ENCODE measurements around the gene SPATA16.
"Not testable (repeated sequence)": the region's sequence is repeated elsewhere in the genome, so short reads cannot be mapped to it uniquely, and the experiment has no call there.

Gene SPATA16

GRCh38 chr3:173055228-173055933 lies 85.7 kb downstream of the SPATA16 start:
- no peak for DNase-seq

- DNase-seq, result no peak
Observed at GRCh38 chr3:173049360-173049759, 91.7 kb downstream of the SPATA16 start.

- DNase-seq, result no peak
Observed at GRCh38 chr3:173045770-173046382, 95.2 kb downstream of the SPATA16 start.

GRCh38 chr3:173044998-173045397 lies 96.0 kb downstream of the SPATA16 start:
- no peak for DNase-seq

GRCh38 chr3:173043757-173044156 lies 97.3 kb downstream of the SPATA16 start:
- DNase-seq, result no peak

GRCh38 chr3:173038484-173038871 lies 102.6 kb downstream of the SPATA16 start:
- DNase-seq, result no peak

- DNase-seq, result no peak
Observed at GRCh38 chr3:173037840-173038483, 103.1 kb downstream of the SPATA16 start.

- DNase-seq, result no peak
Observed at GRCh38 chr3:173030273-173030672, 110.8 kb downstream of the SPATA16 start.

- no peak for DNase-seq
Observed at GRCh38 chr3:173028351-173028750, 112.7 kb downstream of the SPATA16 start.

GRCh38 chr3:173027429-173027828 lies 113.6 kb downstream of the SPATA16 start:
- DNase-seq, result no peak

- DNase-seq, result no peak
Observed at GRCh38 chr3:173025941-173026340, 115.1 kb downstream of the SPATA16 start.

GRCh38 chr3:173021547-173022185 lies 119.4 kb downstream of the SPATA16 start:
- DNase-seq, result no peak

- not testable (repeated sequence) for DNase-seq
Observed at GRCh38 chr3:173020128-173020527, 120.9 kb downstream of the SPATA16 start.

- no peak for DNase-seq
Observed at GRCh38 chr3:173019378-173019777, 121.7 kb downstream of the SPATA16 start.

- DNase-seq, result no peak
Observed at GRCh38 chr3:173018758-173019157, 122.3 kb downstream of the SPATA16 start.

GRCh38 chr3:173013219-173013832 lies 127.7 kb downstream of the SPATA16 start:
- DNase-seq, result no peak

GRCh38 chr3:173009410-173009809 lies 131.6 kb downstream of the SPATA16 start:
- no peak for DNase-seq

GRCh38 chr3:173008978-173009377 lies 132.1 kb downstream of the SPATA16 start:
- DNase-seq, result no peak

- DNase-seq, result no peak
Observed at GRCh38 chr3:173007079-173007723, 133.8 kb downstream of the SPATA16 start.

GRCh38 chr3:173006006-173006405 lies 135.0 kb downstream of the SPATA16 start:
- DNase-seq, result no peak

GRCh38 chr3:173004681-173005080 lies 136.4 kb downstream of the SPATA16 start:
- DNase-seq, result no peak

- DNase-seq, result no peak
Observed at GRCh38 chr3:173003956-173004355, 137.1 kb downstream of the SPATA16 start.

GRCh38 chr3:173003471-173003870 lies 137.6 kb downstream of the SPATA16 start:
- DNase-seq, result no peak

Measured in NCI-H187 (cell line).